Stimulated activated CD8-positive, alpha-beta memory T cell treated with anti-CD3 and anti-CD28 coated beads, Interleukin-7, amount 100 ng/mL, for 4 hours (primary cell): ENCODE data around the gene TNFSF4.

Experiments
- DNase-seq, 2 donors: peaks; one replicate each; pipeline ENCODE4 v3.0.0-alpha.2; 2020; ENCODE audit warnings: low read depth in 2 of 2

Gene TNFSF4

DNA sequence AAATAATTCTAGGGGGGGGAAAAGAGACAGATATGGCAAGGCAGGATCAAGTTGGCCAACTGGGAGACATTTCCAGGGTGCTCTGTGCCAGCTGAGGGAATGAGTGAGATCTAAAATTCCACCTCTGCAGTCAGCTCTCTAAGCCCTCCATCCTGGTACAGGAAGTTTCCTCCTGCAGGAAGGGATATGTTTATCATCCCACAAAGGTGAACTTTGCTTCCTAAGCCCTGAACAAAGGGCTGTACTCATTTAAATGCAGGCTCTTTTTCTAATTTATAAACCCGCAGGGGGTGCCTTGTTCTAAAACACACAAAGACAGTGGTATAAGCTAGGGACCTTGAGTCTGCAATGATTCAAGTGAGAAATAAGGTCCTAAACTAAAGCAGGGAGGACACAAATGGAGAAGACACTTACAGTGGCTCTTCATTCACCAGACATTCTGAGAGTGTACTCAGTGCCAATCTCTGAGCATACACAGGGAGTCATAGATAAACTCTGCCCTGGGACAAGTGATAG, 3.6 kb upstream of the TNFSF4 start:
- no peak for DNase-seq

- DNase-seq, result no peak
These were observed 3.2 kb upstream of the TNFSF4 start for GRCh38 chr1:173210283-173210682.

DNA sequence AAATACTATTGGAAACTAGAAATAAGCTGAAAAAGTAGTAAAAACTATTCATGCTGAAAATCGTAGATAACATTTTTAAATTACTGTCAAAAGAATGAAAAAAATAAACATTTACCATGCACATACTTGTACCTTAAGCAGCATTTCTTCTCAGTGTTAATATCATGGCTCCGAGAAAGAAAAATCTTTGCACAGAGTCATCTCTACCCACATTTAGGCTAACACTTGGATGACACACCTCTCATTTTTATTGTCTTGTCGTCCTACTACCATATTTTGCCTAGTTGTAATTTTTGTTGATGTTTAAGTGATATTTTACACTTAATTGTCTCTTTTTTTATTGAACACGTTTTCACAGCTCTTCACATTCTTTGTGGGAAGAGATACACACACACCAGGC, 1.7 kb upstream of the TNFSF4 start:
- DNase-seq, result no peak

DNA sequence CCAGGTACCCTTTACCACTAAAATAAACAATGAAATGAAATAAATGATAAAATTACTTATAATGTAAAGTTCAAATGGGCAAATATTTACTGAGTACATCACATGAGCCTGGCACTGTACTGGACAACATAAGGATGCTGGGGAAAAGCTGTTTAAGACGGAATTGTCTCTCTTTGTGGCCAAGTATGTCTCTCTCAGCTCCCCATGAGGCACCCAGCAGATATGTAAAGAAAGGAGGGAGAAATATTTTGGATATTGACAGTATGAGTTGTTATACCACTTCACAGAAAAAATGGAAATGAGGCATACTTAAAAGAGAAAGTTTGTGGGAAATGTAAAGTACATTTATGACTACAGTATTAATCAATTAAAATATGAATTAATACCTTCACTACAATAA, 1.0 kb upstream of the TNFSF4 start:
- no peak for DNase-seq

- no peak for DNase-seq
These were observed 1.7 kb downstream of the TNFSF4 start for GRCh38 chr1:173205146-173206051.

DNA sequence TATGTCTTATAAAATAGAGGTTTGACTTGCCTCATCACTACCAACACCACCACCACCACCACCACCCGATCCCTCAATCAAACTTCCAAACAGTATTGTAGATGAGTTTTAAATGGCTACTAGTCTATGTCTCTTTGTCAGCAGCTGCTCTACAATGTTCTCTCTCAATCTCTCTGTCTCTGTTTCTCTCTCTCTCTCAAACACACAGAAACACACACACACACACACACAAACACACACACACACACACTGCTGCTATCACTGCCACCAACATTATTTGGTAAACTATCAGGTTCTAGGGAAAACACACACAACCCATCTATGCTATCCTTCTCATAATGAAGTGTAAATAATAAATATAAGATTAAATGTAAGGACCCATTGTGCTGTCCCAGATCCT, 2.4 kb downstream of the TNFSF4 start:
- no peak for DNase-seq

DNA sequence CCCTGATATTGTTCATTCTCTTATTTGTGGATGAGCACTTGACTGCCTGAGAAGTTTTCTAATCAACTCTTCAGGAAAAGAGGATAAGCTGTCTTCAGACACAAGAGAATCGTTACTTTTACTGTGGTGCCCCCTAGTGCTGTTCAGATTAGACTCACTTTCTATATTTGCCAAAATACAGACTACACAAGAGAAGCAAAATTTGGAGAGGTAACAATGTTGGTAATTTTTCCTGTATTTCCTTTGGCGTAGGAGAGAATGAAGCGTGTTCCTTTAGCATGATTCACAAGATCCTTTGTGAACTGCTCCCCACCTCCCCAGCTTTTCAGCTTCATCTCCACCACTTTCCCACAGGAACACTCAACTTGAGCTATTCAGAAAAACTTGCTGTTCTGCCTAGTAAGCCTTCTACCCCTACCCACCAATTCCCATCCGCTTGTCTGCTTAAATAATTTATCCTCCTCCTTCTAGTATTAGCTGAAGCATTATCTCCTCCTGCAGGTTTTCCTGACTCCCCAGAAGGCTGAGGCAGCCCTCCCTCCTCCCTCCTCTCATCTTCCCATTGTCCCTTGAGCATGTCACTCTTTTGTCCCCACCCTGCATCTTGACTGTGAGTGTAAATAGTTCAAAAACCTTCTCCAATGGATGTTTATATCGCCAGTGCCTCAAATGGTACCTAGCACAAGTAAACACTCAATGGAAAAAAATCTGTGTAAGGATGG, 4.5 kb downstream of the TNFSF4 start:
- no peak for DNase-seq

- DNase-seq, result no peak
These were observed 5.2 kb downstream of the TNFSF4 start for GRCh38 chr1:173201969-173202368.

GRCh38 chr1:173195596-173196088, 11.5 kb downstream of the TNFSF4 start:
- no peak for DNase-seq

DNA sequence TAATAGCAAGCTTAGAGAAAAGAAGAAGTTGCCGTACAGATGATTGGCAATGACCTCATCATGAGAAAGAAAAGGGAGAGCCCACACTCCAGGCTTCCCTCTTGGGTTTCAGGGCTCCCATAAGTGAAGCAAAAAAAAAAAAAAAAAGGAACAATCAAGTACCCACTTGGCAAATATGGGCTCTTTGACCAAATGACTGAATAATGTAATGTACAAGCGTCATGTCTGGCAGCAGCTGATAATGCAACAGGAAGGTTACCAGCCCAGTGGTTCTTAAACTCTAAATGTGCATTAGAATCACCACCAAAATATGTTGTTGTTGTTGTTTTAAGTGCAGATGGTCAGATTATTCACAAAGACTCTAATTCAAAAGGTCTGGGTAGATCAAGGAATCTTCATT, 13.5 kb downstream of the TNFSF4 start:
- DNase-seq, result no peak

DNA sequence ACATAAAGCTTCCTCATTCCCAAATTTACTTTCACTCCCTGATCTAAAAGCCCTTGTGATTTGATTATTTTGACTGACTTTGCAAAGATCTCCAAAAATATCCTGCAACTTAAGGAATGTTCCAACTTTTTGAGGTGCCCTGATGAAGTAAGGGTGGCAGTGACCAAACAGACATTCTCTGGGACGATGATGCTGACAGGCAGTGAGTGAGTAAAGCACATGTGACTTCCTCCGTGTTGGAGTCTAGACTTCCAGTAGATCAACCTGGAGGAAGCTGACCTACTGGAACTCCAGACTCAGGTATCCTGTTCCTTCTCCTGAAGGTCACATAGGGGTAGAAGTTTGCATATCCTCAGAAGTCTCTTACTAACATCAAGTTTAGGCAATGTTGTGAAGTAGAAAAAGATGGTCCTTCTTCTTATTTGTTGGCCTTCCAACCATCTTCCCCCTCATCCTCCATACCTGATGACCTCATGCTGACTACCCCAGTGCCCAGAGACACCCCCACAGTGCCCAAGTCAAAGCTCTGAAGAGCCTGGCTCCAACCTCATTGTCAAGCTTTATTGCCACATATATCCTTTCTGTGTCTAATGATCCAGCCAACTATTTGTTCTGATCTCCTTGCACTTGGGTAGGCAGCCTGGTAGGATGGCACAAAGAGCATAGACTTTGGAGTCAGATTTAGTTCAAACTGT, 16.0 kb downstream of the TNFSF4 start:
- DNase-seq, result no peak

GRCh38 chr1:173190101-173190936, 16.8 kb downstream of the TNFSF4 start:
- no peak for DNase-seq

DNA sequence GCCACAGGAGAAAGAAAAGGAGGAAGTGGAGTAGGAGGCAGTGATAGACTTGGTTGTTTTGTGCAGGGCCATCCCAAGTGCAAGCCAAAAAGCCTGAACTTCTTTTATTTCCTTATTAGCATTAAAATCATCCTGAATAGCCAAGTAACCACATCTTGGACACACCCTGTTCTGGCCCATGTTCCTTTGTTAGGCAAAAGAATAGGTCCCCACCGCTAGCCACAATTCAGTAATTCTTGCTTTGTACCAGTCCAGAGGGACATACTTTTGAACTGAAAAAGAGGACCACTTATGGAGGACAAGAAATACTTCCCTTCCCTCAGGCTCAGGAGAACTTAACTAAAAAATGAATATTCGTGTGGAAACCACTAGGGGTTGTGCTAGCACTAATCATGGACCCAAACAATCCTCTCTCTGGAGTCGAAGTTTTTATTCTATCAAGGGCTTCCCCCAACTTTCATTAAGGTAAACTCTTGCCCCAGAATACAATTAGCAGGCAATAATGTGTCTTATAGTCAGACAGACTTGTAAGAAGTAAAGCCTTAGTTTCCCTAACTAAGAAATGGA, 19.4 kb downstream of the TNFSF4 start:
- DNase-seq, result no peak

DNA sequence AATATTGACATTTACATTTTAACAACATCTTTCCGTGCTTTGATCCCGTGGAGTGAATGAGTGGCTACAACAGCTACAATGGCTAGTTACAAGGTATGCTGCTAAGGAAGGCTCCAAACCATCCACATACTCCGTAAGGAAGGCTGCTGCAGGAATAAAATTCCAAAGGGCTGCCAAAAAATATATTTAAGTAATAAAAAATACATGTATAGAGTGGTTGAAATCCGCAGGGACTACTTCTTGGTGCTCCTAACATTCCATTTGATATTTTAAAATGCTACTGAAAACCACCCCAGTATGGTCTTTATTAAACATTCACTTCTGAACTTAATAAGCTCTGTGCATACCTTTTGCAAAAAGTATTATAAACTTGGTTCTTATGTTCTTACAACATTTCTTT, 25.3 kb downstream of the TNFSF4 start:
- no peak for DNase-seq

DNA sequence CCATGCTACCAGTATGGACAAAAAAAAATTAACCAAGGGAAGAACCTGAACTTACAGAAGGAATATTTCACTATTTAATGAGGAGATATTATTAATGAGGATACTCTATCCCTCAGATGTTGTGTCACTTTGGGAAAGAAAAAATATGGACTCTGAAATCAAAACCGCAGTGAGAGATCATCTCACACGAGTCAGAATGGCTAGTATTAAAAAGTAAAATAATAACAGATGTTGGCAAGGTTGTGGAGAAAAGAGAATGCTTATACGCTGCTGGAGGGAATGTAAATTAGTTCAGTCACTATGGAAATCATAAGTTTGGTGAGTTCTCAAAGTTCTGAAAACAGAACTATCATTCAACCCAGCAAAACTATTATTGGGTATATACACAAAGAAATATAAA, 30.9 kb downstream of the TNFSF4 start:
- DNase-seq, result no peak

DNA sequence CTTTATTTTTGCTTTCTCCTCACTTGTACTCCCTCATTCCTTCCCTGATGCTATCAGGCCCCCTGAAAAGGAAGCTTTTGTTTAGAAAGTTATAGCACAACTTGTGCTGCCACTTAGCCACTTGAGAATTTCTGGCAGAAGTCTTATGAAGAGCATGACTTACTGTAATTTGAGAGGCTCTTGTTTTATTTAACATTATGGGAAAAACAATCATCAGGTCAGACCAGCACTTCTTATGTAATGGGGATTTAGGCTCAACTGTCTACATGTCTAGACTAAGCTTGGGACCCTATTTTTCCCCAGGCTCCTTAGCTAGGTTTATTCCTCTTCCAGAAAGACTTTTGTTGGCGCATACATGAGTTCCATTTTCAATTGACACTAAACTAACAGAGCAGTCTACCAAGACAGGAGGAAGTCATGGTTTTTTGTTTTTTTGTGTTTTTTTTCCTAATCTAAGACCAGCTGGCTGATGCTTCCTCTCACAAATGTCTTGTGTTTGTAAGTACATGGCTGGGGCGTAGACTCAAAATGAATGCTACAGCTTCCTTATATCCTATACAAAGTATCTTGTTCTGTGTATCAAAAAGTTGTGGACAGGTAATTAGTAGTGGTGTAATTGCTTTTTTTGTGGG, 31.5 kb downstream of the TNFSF4 start:
- no peak for DNase-seq

DNA sequence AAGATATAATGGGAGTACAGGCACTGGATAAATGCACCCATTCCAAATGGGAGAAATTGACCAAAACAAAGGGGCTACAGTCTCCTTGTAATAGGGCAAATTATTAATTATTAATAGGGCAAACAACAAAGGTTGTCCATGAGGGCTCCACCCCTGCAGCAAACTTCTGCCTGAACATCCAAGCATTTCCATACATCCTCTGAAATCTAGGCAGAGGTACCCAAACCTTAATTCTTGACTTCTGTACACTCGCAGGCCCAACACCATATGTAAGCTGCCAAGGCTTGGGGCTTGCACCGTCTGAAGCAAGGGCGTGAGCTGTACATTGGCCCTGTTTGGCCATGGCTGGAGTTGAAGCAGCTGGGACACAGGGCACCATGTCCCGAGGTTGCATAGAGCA, 33.7 kb downstream of the TNFSF4 start:
- DNase-seq, result no peak

GRCh38 chr1:173171152-173171551, 36.0 kb downstream of the TNFSF4 start:
- no peak for DNase-seq

GRCh38 chr1:173168941-173169340, 38.2 kb downstream of the TNFSF4 start:
- no peak for DNase-seq

DNA sequence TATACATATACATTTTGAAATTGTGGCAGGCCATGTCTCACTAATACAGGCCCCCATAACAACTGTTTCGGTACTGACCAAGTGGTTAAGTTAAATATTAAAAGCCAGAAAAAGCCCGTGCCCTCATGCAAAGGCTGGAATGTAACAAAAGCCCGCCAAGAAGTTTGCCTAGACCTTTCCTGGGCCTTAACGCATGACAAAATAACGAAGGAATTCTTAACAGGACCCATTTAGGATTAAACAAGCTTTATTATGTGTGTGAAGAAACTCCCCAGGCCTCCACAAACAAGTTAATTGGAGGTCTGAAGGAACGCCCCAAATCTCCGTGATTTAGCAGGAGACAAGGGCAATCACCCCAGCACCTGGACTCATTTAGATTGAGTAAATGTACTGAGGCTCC, 42.4 kb downstream of the TNFSF4 start:
- DNase-seq, result no peak
